HG02798 (cell line): ENCODE data around the gene ACTN1.
"Not testable (repeated sequence)": the region's sequence is repeated elsewhere in the genome, so short reads cannot be mapped to it uniquely, and the experiment has no call there.

Experiments used
- ATAC-seq: cut with Tn5 transposase; IDR thresholded peaks from one replicate; pipeline ENCODE4 v1.9.1; 2021; ENCODE audit warnings: mild to moderate bottlenecking; ENCODE audit not compliant: unreplicated experiment, poor library complexity

Gene ACTN1

DNA sequence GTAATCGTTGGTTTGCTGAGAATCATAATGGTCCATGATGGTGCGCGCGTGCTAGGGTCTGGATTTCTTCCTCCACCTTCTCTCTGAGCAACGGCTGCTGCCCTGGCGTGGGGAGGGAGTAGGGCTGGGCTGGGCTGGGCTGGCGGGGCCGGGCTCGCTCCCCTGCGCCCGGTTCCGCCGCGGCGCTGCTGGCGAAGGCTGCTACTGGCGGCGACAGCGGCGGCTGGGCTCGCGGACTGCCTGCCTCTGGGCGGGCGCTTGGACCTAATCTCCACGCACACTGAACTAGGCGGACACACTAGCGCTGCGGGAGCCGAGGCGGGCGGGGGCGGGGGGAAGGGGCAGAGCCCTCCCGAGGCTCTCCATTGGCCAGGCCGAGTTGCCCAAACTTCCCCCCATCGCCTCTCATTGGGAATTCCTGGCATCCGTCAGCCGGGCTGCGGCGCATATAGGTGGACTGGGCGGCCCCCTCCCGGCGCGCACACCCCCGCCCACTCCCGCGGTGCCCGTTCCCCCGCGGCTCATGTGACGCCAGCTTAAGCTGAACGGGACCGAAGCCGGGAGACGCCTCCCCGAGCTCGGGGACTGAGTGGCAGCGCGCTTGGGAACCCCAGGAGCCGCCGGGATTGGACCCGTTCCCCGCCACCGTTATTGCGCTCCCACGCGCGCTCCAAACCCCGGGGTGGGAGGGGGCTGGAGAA, at the start of gene ACTN1:
Gene ACTN1 (minus strand): TSS at position 282 of the 701 bp plus-strand sequence. CDS start 246 bp downstream, at position 36.
- no peak for ATAC-seq

GRCh38 chr14:69027242-69027913, 48.3 kb upstream of the ACTN1 start:
- no peak for ATAC-seq

GRCh38 chr14:69023035-69023434, 43.9 kb upstream of the ACTN1 start:
- ATAC-seq, result no peak

GRCh38 chr14:69022093-69022492, 43.0 kb upstream of the ACTN1 start:
- ATAC-seq, result not testable (repeated sequence)

GRCh38 chr14:69017706-69018105, 38.6 kb upstream of the ACTN1 start:
- no peak for ATAC-seq

DNA sequence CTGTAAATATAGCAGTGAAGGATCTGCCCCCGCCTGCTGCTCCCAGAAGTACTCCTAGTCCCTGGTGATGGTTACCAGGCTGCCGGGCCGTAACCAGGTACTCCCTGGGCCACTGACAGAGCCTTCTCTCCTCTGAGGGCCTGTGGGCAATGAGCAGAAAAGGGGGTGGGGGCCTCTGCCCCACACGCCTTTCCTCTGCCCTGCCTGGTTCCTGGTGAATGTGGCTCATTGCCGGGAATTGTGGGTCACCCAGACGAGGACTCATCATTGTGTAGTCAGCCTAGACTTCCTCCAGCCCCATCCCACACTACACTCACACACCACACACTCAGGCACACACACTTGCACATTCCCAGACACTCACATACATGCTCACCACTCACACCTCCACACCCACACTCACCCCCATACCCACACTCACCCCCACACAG, 35.7 kb upstream of the ACTN1 start:
- no peak for ATAC-seq

GRCh38 chr14:69013943-69014782, 35.1 kb upstream of the ACTN1 start:
- ATAC-seq, result no peak

DNA sequence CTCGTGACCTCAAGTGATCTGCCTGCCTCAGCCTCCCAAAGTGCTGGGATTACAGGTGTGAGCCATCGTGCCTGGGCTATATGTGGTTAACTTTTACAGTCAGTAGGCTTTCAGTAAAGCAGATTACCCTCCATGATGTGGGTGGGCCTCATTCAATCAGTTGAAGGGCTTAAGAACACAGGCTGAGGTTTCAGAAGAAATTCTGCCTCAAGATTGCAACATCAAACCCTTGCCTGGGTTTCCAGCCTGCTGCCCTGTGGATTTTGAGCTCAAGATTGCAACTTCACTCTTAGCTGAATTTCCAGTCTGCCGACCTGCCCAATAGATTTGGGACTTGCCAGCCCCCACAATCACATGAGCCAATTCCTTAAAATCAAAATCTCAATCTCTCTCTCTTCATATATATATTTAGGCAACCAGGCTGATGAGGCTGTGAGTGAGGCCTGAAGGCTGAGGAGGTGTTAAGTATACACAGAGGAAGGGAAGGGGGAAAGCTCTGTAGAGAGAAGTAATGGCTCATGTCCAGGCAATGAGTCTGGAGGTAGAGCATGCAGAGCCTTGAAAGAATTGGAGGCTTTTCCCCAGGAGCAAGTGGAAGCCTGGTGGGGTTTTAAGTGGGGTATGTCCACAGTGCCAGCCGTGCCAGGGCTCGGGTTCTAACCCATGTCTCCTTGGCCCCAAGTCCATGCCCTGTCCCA, 33.3 kb upstream of the ACTN1 start:
- no peak for ATAC-seq

DNA sequence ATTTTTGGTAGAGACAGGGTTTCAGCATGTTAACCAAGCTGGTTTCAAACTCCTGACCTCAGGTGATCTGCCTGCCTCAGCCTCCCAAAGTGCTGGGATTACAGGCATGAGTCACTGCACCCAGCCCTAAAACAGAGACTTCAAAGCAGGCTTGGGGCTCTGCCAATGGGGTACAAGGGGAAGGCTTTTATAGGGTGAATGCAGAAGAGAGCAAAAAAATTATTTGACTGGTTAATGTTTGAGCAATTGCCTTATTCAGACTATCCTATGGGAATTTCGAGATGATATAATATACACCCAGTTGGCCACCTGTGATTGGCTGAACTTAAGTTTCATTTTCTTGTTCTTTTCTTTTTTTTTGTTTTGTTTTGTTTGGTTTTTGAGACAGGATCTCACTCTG, 31.5 kb upstream of the ACTN1 start:
- no peak for ATAC-seq

DNA sequence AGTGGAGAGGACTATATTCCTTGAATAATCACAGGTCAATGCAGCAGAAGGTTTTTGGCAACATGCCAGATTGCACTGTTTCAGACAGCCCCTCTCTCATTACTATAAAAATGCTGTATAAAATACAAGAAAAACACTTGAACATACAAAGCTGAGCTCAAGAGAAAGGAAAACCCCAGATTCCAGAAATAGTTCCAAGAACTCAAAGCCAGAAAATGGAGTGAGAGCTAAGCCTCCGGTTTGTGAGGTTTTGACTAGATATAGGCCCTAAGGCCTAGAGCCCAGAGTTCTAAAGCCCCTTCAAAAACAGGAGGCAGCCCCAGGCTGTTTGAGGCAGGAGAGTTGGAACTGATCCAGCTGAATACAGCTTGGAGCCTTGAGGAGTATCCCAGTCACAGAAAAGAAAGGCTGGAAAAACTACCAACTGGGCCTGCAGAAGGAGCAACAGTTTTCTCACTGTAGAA, 29.4 kb upstream of the ACTN1 start:
- ATAC-seq, result no peak

DNA sequence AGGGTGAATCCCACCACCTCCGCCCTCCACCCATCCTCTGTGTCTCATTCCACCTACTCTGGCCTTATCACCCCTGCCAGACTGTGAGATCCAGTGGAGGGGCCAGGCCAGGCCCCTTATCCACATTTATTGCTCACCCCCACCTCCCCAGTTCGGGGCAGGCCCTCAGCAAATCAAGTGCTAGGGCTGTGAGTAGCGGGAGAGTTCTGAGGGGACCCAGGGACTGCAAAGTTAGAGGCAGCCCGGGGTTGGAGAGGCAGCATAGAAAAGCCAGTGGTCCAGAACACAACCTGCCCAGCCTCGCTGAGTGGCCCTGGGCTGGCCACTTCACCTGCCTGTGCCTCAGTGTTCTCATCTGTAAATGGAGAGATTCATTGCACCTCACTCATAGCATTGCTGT, 27.2 kb upstream of the ACTN1 start:
- ATAC-seq, result no peak

GRCh38 chr14:69005432-69006148, 26.5 kb upstream of the ACTN1 start:
- ATAC-seq, result no peak

DNA sequence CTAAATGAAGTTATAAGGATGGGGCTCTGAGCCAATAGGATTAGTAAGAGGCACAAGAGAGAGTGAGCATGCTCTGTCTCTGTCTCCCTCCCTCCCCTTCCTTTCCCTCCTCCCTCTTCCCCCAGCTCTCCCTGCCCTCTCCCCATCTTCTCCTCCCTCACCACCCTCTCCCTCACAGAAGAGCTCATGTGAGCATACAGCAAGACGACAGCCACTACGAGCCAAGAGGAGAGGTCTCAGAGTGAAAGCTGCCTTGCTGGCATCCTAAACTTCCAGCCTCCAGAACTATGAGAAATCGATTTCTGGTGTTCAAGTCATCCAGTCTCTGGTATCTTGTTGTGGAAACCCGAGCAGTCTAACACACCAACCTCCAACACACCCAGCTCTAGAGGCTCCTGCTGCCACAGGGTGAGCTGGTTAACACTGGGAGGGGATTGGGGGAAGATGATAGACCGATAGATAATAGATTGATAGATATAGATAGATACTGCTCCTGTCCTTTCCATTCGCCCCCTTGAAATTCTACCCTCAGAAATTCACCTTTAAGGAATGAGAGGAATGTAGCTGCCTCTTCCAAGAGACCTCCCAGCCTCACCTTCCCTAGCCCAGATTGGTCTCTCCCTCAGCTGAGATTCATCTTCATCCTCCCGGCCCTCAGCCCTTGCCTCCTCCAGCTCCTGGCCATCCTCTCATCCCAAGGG, 25.8 kb upstream of the ACTN1 start:
- ATAC-seq, result no peak

DNA sequence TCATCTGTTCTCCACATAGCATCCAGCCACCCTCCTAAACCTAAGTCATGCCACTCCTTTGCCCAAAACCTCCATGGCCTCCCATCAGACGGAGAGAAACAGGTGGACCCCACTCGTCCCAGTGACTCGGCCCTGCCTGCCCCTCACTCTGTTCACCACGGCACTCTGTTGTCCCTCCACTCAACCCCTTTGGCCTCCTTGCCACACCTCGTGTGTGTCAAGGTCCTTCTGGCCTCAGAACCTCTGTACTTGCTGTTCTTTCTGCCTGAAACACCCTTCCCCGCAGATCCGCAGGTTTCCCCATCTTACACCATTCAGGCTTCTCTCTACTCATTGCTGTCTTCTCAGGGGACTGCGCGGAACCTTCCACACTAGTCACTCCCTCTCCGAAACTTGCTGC, 24.5 kb upstream of the ACTN1 start:
- ATAC-seq, result no peak

GRCh38 chr14:69002069-69002468, 23.0 kb upstream of the ACTN1 start:
- ATAC-seq, result no peak

GRCh38 chr14:69001375-69001774, 22.3 kb upstream of the ACTN1 start:
- no peak for ATAC-seq

GRCh38 chr14:68998062-68998461, 19.0 kb upstream of the ACTN1 start:
- ATAC-seq, result no peak

DNA sequence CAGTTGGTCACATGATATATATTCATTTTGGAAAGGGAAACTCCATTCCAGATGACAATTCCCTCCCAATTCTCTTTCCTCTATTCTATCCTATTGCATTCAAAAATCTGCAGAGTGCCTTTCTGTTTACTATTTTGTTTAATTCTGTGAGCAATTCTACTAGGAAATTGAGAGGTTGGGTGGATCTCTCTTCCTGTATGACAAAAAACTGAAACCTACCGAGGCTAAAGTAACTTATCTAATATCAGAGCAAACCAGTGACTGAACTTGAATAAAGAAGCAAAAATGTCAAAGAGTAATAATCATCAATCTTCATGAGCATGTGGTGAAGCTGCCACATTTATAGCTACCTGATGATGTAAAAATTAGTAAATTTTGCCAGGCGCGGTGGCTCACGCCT, 16.6 kb upstream of the ACTN1 start:
- ATAC-seq, result no peak

DNA sequence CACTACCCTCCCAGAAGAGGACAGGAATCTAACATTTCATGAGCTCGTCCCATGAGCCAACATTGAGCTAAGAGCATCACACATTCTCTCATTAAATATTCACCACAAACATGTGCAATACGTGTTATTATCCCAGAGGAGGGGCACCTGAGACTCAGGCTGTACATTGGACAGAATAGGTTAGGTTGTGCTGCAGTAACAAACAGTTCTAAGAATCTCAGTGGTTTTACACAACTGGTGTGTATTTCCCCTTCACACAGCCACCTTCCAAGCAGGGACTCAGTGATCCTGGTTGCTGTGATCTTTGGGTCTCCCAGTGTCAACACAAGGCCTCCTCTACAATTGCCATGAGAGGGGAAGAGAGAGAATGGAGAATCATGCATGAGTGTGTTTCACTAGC, 15.0 kb upstream of the ACTN1 start:
- no peak for ATAC-seq
